Panc1 (cell line): ENCODE data around the gene KPNB1.

Source experiments
- CTCF ChIP-seq: fragments of 450-650 bp; IDR thresholded peaks from 2 replicates; pipeline ENCODE4 v1.5.1; 2017; ENCODE audit warnings: mild to moderate bottlenecking
- SIN3A ChIP-seq: IDR thresholded peaks from 2 replicates; pipeline ENCODE4 v1.6.1; 2012; ENCODE audit warnings: low read depth, mild to moderate bottlenecking, low read length, moderate library complexity, borderline replicate concordance; ENCODE audit not compliant: insufficient read depth

GRCh38 chr17:47733674-47734410 is 84.1 kb downstream of the KPNB1 start:
- TF ChIP-seq CTCF (no peak), SIN3A (no peak)
